ENCODE data around the gene MAP6D1.

The MAP6D1 gene

DNA sequence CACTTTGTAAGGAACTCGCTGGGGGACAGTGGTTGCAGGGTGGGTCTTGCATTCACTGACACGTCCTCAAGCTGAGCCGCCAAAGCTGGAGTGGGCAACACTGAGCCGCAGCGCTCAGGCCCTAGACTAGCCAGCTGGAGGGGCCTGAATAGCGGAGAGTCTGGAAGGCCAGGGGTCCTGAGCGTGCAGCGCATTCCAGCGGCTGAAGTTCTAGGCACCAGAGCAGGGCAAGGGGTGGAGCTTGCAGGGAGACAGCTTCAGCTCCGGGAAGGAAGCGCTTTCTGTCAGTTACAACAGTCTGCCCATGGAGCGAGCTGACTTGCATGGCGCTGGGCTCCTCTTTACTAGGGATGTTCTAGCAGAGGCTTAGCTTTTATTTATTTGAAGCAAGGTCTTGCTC lies 2.7 kb downstream of the MAP6D1 start:
- no peak for DNase-seq

- peak in 1 of 2 experiments; percentile 26 for DNase-seq
These were observed 5.5 kb downstream of the MAP6D1 start for GRCh38 chr3:183819831-183820230.

DNA sequence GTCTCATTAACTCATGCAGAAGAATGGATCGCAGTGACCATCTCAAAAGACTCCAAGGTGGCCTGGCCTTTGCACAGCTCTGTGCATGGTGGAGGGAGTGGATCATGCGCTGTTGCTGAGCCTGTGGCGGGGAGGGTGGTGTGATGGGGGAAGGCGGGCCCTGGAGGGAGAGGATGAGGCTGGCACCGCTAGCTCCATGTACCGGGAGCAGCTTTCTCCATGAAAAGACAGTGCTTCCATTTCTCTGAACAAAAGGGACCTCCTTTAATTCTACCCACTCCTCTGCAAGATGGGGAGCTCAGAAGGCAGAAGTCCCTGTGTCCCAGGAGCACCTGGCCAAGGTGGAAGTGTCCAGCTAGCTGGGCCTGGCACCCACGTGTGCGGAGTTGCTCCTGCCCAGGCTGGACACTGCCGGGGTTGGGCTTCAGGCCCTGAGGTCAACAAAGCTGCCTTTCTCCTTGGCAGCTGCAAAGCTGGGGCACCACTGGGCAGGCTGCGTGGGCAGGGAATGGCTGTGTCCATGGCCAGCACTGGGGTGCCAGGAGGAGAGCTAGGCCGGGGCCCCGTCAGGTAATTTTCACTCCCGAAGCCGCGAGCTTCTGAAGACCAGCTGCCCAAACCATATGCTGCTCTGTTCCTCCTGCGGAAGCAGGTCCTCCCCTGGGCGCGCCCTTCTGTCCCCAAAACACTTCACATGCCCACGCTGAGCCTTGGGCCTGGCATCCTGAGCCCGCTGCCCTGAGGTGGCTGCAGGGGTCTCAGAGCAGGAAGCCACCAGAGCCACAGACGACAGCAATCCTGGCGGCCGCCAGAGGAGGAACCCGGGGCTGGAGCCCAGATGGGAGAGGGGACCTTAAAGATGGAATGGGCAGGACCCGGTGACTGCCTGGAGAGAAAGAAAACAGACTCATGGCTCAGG lies 6.4 kb downstream of the MAP6D1 start:
- DNase-seq = peak; percentile 62 to 90

GRCh38 chr3:183818041-183818620 lies 7.2 kb downstream of the MAP6D1 start:
- no peak for DNase-seq

DNA sequence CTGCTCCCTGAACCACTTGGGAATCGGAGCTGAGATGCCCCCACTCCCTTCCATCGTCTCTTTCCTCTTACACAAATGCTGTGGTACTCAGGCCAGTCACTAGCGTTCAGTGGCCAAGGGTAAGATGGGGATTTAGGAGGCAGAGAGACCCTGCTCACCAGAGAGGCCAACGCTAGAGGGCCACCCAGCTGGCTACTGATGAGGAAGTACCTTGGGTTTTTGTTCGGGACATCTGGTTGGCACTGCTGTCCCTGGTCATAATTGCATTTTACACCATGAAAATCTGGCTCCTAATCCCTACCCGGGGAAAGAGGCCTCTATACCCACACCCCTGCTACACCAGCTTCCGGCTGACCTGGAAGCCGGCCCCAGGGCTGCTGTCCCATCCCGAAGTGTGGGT lies 7.7 kb downstream of the MAP6D1 start:
- peak; percentile 95 to 97 for DNase-seq

- peak; percentile 94 to 98 for DNase-seq
These were observed 8.5 kb downstream of the MAP6D1 start for GRCh38 chr3:183816681-183817510.

GRCh38 chr3:183815951-183816475 lies 9.4 kb downstream of the MAP6D1 start:
- DNase-seq = peak in 1 of 2 experiments; percentile 35

DNA sequence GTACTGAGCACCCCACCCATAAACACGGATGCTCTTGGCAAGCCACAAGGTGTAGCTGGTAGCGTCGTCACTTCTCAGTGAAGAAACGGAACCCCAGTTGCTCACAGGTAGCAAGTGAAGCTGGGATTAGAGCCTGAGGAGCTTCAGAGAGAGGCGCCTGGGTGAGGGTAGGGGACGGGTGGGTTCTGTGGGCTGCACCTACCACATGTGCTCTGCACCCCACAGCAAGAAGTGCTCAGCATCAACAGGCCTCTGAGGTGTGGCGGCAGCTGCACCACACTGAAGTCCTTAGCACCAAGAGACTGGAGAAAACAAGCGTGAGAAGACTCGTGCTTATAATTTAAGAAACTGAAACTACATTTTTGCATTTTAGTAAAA lies 9.8 kb downstream of the MAP6D1 start:
- no peak for DNase-seq

- no peak for DNase-seq
These were observed 11.1 kb downstream of the MAP6D1 start for GRCh38 chr3:183814240-183814639.

GRCh38 chr3:183812761-183813445 lies 12.5 kb downstream of the MAP6D1 start:
- DNase-seq = peak; percentile 80 to 93

- no peak for DNase-seq
These were observed 13.7 kb downstream of the MAP6D1 start for GRCh38 chr3:183811638-183812037.

GRCh38 chr3:183810643-183811594 lies 14.5 kb downstream of the MAP6D1 start:
- no peak for DNase-seq

DNA sequence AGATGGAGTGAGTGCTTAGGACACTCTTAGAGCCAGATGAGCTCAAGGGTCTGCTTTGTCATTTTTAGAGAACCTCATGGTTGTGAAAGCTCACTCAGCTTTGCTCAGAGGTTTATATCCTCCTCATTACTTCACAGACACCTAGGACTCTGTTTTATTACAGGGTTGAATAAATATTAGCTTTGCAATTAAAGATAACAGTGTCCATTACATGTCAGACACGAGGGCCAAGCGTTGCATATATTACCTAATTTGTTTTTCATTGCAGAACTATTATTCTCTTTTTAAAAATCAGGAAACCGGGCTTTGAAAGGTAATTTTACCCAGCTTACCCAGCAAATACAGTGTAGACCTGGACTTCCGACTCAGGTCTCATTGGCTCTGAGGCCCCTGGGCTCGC lies 16.1 kb downstream of the MAP6D1 start:
- DNase-seq = no peak

DNA sequence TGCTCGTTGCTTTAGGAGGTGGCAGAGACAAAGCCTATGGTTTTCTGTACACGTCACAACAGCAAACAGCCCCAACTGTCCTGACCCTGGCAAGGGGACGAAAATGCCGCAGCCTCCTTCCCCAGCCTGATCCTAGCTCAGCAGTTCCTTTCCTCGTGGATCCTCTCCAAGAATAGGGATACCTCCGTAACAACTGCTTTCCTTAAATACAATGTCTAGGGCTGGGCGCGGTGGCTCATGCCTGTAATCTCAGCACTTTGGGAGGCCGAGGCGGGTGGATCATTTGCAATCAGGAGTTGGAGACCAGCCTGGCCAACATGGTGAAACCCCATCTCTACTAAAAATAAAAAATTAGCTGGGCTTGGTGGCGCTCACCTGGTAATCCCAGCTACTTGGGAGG lies 17.0 kb downstream of the MAP6D1 start:
- DNase-seq = no peak

DNA sequence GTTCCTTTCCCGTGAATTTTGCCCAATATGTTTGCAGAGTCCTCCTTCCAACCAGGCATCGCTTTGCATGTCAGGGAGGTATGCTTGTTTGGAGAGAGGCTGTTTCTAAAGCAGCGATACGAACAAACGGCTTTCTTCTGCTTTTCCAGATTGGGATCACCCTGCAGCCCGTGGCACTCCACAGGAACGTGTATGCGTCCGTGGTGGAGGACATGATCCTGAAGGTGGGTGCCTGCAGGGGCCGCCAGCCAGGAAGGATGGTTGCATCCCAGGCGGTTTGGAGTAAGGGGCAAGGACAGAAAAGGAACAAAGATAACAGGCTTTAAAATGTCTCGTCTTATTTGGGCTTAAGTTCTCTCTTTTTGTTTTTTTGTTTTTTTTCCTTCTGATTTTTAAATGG lies 17.5 kb downstream of the MAP6D1 start:
- peak in 1 of 2 experiments; percentile 53 for DNase-seq

GRCh38 chr3:183807209-183807728 lies 18.1 kb downstream of the MAP6D1 start:
- DNase-seq = peak; percentile 90 to 97

- DNase-seq = no peak
These were observed 22.4 kb downstream of the MAP6D1 start for GRCh38 chr3:183802989-183803388.

DNA sequence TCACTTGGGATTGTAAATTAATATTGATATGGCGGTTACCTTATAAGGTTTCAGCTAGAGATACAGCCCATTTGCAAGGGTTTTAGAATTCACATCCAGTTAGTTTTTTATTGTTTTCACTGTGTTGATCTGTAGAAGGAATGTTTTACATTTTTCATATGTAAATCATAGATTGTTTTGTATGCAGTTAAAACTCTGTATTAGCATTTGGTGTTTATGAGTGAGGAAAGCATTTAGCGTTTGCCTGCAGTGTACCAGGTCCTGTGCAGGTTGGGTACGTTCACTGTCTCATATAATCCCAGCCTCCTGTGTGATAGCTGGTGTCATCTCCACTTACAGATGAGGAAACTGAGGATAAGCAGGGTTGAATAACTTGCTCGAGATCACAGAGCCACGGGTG lies 23.8 kb downstream of the MAP6D1 start:
- no peak for DNase-seq

GRCh38 chr3:183800243-183800863 lies 25.0 kb downstream of the MAP6D1 start:
- DNase-seq = no peak

DNA sequence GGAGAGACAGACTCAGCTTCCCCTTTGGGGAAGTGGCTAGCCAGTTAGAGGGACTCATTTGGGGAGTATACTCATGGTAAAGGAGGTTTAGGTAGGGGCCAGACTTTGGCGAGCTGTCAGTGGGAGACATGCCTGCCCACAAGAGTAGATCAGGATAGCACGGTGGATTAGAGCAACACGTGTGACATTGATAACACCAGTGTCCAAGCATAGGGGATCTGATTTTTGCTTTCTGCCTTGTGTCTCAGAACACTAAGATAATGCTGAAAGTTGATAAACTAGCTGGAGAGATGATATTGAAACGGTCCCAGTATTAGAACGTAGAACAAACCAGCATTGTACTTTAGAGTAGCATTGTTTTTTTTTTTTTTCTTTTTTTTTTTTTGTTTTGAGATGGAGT lies 25.9 kb downstream of the MAP6D1 start:
- no peak for DNase-seq

- DNase-seq = no peak
These were observed 27.4 kb downstream of the MAP6D1 start for GRCh38 chr3:183797996-183798395.
